Endothelial cell of umbilical vein (primary cell): ENCODE data around the gene EPB41L2. TPM values are rescaled to one million over a fixed set of nuclear protein-coding genes. Genes with fewer than 3 reads are reported as not detected.

Experiments
- BruUV-seq: library from RNA; stranded (reverse); fragments of 400-500 nt; replicated peaks from 2 replicates; lab custom pipeline; 2021; lab: Mats Ljungman, UMichigan
- CTCF ChIA-PET: fragments of 300-600, 350-600 bp; sonication (Branson Sonifier 250); formaldehyde crosslinking; loops from one replicate; lab custom pipeline; 2021; ENCODE audit warnings: antibody characterized with exemption, inconsistent platforms; lab: Charles Lee
- POLR2A ChIA-PET: fragments of 300-600, 350-600 bp; sonication (Branson Sonifier 250); formaldehyde crosslinking; loops from one replicate; lab custom pipeline; 2021; ENCODE audit warnings: antibody characterized with exemption, inconsistent platforms; lab: Charles Lee
- DNase-seq: peaks from one replicate; pipeline ENCODE4 v3.0.0-alpha.2; 2011; ENCODE audit warnings: low read depth, low spot score
- FAIRE-seq: peaks from 2 replicates; lab custom pipeline; 2011; peaks lifted over from hg19 to GRCh38; lab: Jason Lieb, UNC
- H2AFZ ChIP-seq: 2 replicates; pipeline ENCODE4 v1.6.0; 2012; ENCODE audit warnings: low read depth, low read length, control low read depth, inconsistent platforms
- H3K27ac ChIP-seq: 2 replicates; pipeline ENCODE4 v1.5.1; 2011; ENCODE audit warnings: low read depth, mild to moderate bottlenecking, control low read depth, low read length, moderate library complexity; ENCODE audit not compliant: insufficient read depth
- H3K27me3 ChIP-seq, 2 experiments: 2 replicates each; pipeline versions ENCODE4 v1.6.0 to v1.6.1; 2011; ENCODE audit warnings: low read length in 2 of 2, mixed read lengths in 1 of 2; ENCODE audit not compliant: control insufficient read depth in 2 of 2, insufficient read depth in 2 of 2
- H3K36me3 ChIP-seq, 2 experiments: 2 replicates in 1 of 2; 3 replicates in 1 of 2; pipeline ENCODE4 v1.5.1; 2011; ENCODE audit warnings: low read length in 2 of 2, mild to moderate bottlenecking in 1 of 2, moderate library complexity in 1 of 2; ENCODE audit not compliant: control insufficient read depth in 2 of 2, insufficient read depth in 2 of 2; ENCODE audit errors: extremely low read depth in 1 of 2
- H3K4me1 ChIP-seq: 3 replicates; pipeline ENCODE4 v1.5.1; 2011; ENCODE audit warnings: mild to moderate bottlenecking, low read length; ENCODE audit not compliant: control insufficient read depth, insufficient read depth; ENCODE audit errors: extremely low read depth
- H3K4me2 ChIP-seq: 2 replicates; pipeline ENCODE4 v1.6.1; 2011; ENCODE audit warnings: low read length, control low read depth, mixed read lengths; ENCODE audit not compliant: insufficient read depth
- H3K4me3 ChIP-seq, 3 experiments: fragments of 200-600 bp in 1 of 3; sonication (generic), shearing (Covaris generic) in 1 of 3; replicated peaks in 1 of 3; 2 replicates each; pipeline ENCODE4 v1.5.1; 2011 to 2016; ENCODE audit warnings: control low read depth in 3 of 3, low read length in 3 of 3, mild to moderate bottlenecking in 2 of 3, inconsistent platforms in 1 of 3, low read depth in 1 of 3, moderate library complexity in 1 of 3; ENCODE audit not compliant: insufficient read depth in 1 of 3
- H3K79me2 ChIP-seq: 2 replicates; pipeline ENCODE4 v1.6.0; 2012; ENCODE audit warnings: low read length, inconsistent platforms; ENCODE audit not compliant: control insufficient read depth, insufficient read depth
- H3K9ac ChIP-seq: replicated peaks from 2 replicates; pipeline ENCODE3; 2011; ENCODE audit warnings: low read length, control low read depth; ENCODE audit not compliant: insufficient read depth; ENCODE audit errors: extremely low read depth
- H3K9me1 ChIP-seq: replicated peaks from 3 replicates; pipeline ENCODE4 v1.6.0; 2011; ENCODE audit warnings: mild to moderate bottlenecking, low read length; ENCODE audit not compliant: control insufficient read depth, insufficient read depth; ENCODE audit errors: extremely low read depth
- H3K9me3 ChIP-seq: replicated peaks from 2 replicates; pipeline ENCODE4 v1.5.1; 2012; ENCODE audit warnings: low read length, inconsistent platforms; ENCODE audit not compliant: control insufficient read depth, insufficient read depth
- H4K20me1 ChIP-seq: replicated peaks from 2 replicates; pipeline ENCODE3; 2011; ENCODE audit warnings: mild to moderate bottlenecking, low read length; ENCODE audit not compliant: control insufficient read depth, insufficient read depth; ENCODE audit errors: extremely low read depth
- EZH2 ChIP-seq: IDR thresholded peaks from 2 replicates; pipeline ENCODE4 v1.6.1; 2012; ENCODE audit warnings: borderline replicate concordance, low read depth, mild to moderate bottlenecking, moderate library complexity, low read length, inconsistent platforms; ENCODE audit not compliant: severe bottlenecking
- FOS ChIP-seq: IDR thresholded peaks from 2 replicates; pipeline ENCODE4 v1.6.1; 2011; ENCODE audit warnings: mild to moderate bottlenecking, low read length, moderate library complexity, borderline replicate concordance; ENCODE audit not compliant: insufficient read depth
- GATA2 ChIP-seq: IDR thresholded peaks from 2 replicates; pipeline ENCODE4 v1.7.0; 2011; ENCODE audit warnings: low read depth, mild to moderate bottlenecking, moderate library complexity, mixed read lengths, low read length; ENCODE audit not compliant: insufficient read length, insufficient read depth
- JUN ChIP-seq: IDR thresholded peaks from 2 replicates; pipeline ENCODE4 v1.6.1; 2011; ENCODE audit warnings: borderline replicate concordance, low read depth; ENCODE audit not compliant: insufficient read length, insufficient read depth
- MYC ChIP-seq: IDR thresholded peaks from one replicate; pipeline ENCODE4 v1.6.1; 2011; ENCODE audit warnings: mild to moderate bottlenecking, low read depth, low read length
- POLR2A ChIP-seq: IDR thresholded peaks from 2 replicates; pipeline ENCODE4 v1.6.1; 2012; ENCODE audit warnings: low read depth, mild to moderate bottlenecking, control low read depth, low read length
- POLR2AphosphoS5 ChIP-seq: IDR thresholded peaks from 2 replicates; pipeline ENCODE4 v1.6.1; 2012; ENCODE audit warnings: low read depth, mild to moderate bottlenecking, control low read depth, low read length, moderate library complexity; ENCODE audit not compliant: insufficient read depth
- dilution Hi-C: fragments of 300-500 bp; cut with MboI; formaldehyde crosslinking; loops from one replicate; pipeline ENCODE4 v1.15.0; 2019; ENCODE audit warnings: low sequenced_read_pairs; ENCODE audit not compliant: extremely low pct_ligation_motif_present
- intact Hi-C: fragments of 100-400 bp; cut with micrococcal nuclease; formaldehyde crosslinking; loops from one replicate; pipeline ENCODE4 v1.10.0; 2022
- polyA plus RNA-seq, 4 experiments: library from polyadenylated mRNA; depleted of rRNA in 3 of 4; stranded (reverse) in 3 of 4; unstranded in 1 of 4; fragments of >200 nt; gene quantifications; 2 replicates each; pipeline versions ENCODE4 v1.2.1 to v1.2.3, GENCODE V29; 2011 to 2012; ENCODE audit warnings: missing spikeins in 1 of 4
- total RNA-seq: library from RNA; stranded (reverse); gene quantifications from 2 replicates; pipeline ENCODE4 v1.2.3, GENCODE V29; 2021
- TF ChIP-seq, protein P1 (sequence below), 2 donors: IDR thresholded peaks; 1 replicate in 1 of 2; 2 replicates in 1 of 2; pipeline ENCODE4 v1.5.1; 2011; ENCODE audit warnings: low read length in 2 of 2, mild to moderate bottlenecking in 2 of 2, moderate library complexity in 2 of 2, control low read depth in 1 of 2, inconsistent platforms in 1 of 2, low read depth in 1 of 2; ENCODE audit not compliant: insufficient read depth in 1 of 2; ENCODE audit errors: extremely low read depth in 1 of 2
- TF ChIP-seq, protein P2 (sequence below): IDR thresholded peaks from 2 replicates; pipeline ENCODE4 v1.6.1; 2011; ENCODE audit not compliant: insufficient read depth, insufficient read length

EPB41L2 gene
- total and polyA plus RNA-seq, 2 donors (not counting 3 experiments of a cell fraction or from before 2014, with no cell fraction given) = 26.5 to 87.7 TPM

DNA sequence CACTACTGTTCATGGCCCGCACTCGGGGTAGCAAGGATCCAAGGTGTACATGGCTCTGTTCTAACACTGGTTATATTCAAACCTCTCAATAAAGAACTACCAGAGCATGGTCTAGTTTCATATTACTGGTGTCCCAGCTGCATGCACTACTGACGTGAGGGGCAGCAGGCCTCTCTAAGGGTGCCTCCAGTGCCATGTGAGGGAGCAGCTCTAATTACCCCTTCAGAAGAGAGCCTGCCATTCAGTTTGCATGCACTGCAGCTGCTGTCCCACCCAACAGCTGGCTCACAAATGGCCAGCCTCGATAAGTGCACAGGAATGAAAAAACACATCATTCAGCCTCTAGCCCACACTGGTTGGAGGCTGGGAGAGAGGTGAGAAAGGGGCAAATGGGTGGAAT is 150.6 kb downstream of the EPB41L2 start:
- FAIRE-seq (no peak), DNase-seq (no peak)
- Histone ChIP-seq H3K36me3 (no peaks in the 10 kb centered on the region), H2AFZ (no peak overlapping the region), H3K9me3 (no peaks in the 10 kb centered on the region), H3K79me2 (no peaks in the 10 kb centered on the region), H3K27me3 (no peaks in the 10 kb centered on the region), H3K4me2 (no peak overlapping the region), H3K4me1 (peaks cover 5% of the 10 kb centered on the region), H3K27ac (no peak overlapping the region), H3K9ac (no peak overlapping the region), H4K20me1 (no peaks in the 10 kb centered on the region), H3K9me1 (no peaks in the 10 kb centered on the region), H3K4me3 (no peak overlapping the region)
- intact Hi-C loops (no loop called here), dilution Hi-C loops (no loop called here)
- POLR2A ChIA-PET = no interaction called here
- CTCF ChIA-PET = interaction anchor here (0.9 kb wide), 1 partner anchor 11 kb away, joined by 3 read pairs; no protein-coding TSS in a partner anchor
- TF ChIP-seq, protein P1, sequence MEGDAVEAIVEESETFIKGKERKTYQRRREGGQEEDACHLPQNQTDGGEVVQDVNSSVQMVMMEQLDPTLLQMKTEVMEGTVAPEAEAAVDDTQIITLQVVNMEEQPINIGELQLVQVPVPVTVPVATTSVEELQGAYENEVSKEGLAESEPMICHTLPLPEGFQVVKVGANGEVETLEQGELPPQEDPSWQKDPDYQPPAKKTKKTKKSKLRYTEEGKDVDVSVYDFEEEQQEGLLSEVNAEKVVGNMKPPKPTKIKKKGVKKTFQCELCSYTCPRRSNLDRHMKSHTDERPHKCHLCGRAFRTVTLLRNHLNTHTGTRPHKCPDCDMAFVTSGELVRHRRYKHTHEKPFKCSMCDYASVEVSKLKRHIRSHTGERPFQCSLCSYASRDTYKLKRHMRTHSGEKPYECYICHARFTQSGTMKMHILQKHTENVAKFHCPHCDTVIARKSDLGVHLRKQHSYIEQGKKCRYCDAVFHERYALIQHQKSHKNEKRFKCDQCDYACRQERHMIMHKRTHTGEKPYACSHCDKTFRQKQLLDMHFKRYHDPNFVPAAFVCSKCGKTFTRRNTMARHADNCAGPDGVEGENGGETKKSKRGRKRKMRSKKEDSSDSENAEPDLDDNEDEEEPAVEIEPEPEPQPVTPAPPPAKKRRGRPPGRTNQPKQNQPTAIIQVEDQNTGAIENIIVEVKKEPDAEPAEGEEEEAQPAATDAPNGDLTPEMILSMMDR (IDR thresholded peaks at IDR 0.05; ENCODE audit: extremely low read depth in 1 of 2, insufficient read depth in 1 of 2, low read depth in 1 of 2, low read length in 2 of 2) = no peak
- TF ChIP-seq POLR2A (no peak), FOS (no peak), GATA2 (no peak), POLR2AphosphoS5 (no peak), MYC (no peak), JUN (no peak), EZH2 (no peak)
- TF ChIP-seq, protein P2, sequence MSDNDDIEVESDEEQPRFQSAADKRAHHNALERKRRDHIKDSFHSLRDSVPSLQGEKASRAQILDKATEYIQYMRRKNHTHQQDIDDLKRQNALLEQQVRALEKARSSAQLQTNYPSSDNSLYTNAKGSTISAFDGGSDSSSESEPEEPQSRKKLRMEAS = no peak
- no TSS peak for BruUV-seq
